A549 (cell line): ENCODE measurements around the gene CEACAM16.

Experiments used
- CBX8 ChIP-seq: fragments of 200-600 bp; sonication (generic); IDR thresholded peaks from 2 replicates; pipeline ENCODE4 v1.6.1; 2016
- ESRRA ChIP-seq: fragments of 150-350 bp; IDR thresholded peaks from 2 replicates; pipeline ENCODE4 v1.6.1; 2014; ENCODE audit warnings: mild to moderate bottlenecking, low read length, borderline replicate concordance
- JUN ChIP-seq, 2 experiments: fragments of >200 bp; sonication (Bioruptor Twin); formaldehyde crosslinking; IDR thresholded peaks; 2 replicates in 1 of 2; 3 replicates in 1 of 2; pipeline ENCODE4 v1.6.1; 2016 to 2017
- NR3C1 ChIP-seq: fragments of >200 bp; sonication (Bioruptor Twin); formaldehyde crosslinking; IDR thresholded peaks from 3 replicates; pipeline ENCODE4 v1.6.1; 2017
- PBX3 ChIP-seq: IDR thresholded peaks from 2 replicates; pipeline ENCODE4 v1.6.1; 2012
- POLR2A ChIP-seq: IDR thresholded peaks from 2 replicates; pipeline ENCODE4 v1.6.1; 2012; ENCODE audit warnings: mild to moderate bottlenecking, low read length
- POLR2AphosphoS2 ChIP-seq: conservative IDR thresholded peaks from 2 replicates; pipeline ENCODE4 v1.6.1; 2012; ENCODE audit warnings: low read length, improper control_type of control experiment, inconsistent platforms
- RNF2 ChIP-seq: fragments of 200-600 bp; sonication (generic); IDR thresholded peaks from 2 replicates; pipeline ENCODE4 v1.6.1; 2016; ENCODE audit warnings: low read depth, mild to moderate bottlenecking, antibody characterized with exemption, moderate library complexity, borderline replicate concordance
- SMC3 ChIP-seq: fragments of >200 bp; sonication (Bioruptor Twin); formaldehyde crosslinking; IDR thresholded peaks from 3 replicates; pipeline ENCODE4 v1.6.1; 2018; ENCODE audit warnings: inconsistent platforms
- SREBF2 ChIP-seq: fragments of 450-650 bp; IDR thresholded peaks from 2 replicates; pipeline ENCODE4 v1.6.1; 2014; ENCODE audit warnings: mild to moderate bottlenecking, moderate library complexity
- TF ChIP-seq, protein P1 (sequence below): fragments of >200 bp; sonication (Bioruptor Twin); formaldehyde crosslinking; IDR thresholded peaks from 3 replicates; pipeline ENCODE4 v1.5.1; 2016
- TF ChIP-seq, protein P2 (sequence below): fragments of 450-650 bp; IDR thresholded peaks from 2 replicates; pipeline ENCODE4 v1.6.1; 2014; ENCODE audit warnings: antibody characterized with exemption

DNA sequence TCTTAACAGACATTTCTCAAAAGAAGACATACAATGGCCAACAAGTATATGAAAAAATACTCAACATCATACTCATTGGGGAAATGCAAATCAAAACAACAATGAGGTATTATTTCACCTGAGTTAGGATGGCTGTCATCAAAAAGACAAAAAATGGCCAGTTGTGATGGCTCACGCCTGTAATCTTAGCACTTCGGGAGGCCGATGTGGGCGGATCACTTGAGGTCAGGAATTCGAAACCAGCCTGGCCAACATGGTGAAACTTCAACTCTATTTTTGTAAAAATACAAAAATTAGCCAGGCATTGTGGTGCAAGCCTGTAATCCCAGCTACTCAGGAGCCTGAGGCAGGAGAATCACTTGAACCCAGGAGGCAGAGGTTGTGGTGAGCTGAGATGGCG, 22.0 kb downstream of the CEACAM16 start:
- TF ChIP-seq, protein P1, sequence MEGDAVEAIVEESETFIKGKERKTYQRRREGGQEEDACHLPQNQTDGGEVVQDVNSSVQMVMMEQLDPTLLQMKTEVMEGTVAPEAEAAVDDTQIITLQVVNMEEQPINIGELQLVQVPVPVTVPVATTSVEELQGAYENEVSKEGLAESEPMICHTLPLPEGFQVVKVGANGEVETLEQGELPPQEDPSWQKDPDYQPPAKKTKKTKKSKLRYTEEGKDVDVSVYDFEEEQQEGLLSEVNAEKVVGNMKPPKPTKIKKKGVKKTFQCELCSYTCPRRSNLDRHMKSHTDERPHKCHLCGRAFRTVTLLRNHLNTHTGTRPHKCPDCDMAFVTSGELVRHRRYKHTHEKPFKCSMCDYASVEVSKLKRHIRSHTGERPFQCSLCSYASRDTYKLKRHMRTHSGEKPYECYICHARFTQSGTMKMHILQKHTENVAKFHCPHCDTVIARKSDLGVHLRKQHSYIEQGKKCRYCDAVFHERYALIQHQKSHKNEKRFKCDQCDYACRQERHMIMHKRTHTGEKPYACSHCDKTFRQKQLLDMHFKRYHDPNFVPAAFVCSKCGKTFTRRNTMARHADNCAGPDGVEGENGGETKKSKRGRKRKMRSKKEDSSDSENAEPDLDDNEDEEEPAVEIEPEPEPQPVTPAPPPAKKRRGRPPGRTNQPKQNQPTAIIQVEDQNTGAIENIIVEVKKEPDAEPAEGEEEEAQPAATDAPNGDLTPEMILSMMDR, result no peak
- TF ChIP-seq SMC3, result no peak
- TF ChIP-seq POLR2AphosphoS2, result no peak
- no peak for TF ChIP-seq PBX3
- TF ChIP-seq RNF2, result no peak
- TF ChIP-seq CBX8, result no peak
- no peak for TF ChIP-seq POLR2A
- no peak for TF ChIP-seq NR3C1
- TF ChIP-seq ESRRA, result no peak
- no peak for TF ChIP-seq JUN (IDR thresholded peaks at IDR 0.05)
- TF ChIP-seq, protein P2, sequence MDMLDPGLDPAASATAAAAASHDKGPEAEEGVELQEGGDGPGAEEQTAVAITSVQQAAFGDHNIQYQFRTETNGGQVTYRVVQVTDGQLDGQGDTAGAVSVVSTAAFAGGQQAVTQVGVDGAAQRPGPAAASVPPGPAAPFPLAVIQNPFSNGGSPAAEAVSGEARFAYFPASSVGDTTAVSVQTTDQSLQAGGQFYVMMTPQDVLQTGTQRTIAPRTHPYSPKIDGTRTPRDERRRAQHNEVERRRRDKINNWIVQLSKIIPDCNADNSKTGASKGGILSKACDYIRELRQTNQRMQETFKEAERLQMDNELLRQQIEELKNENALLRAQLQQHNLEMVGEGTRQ, result no peak
- no peak for TF ChIP-seq SREBF2
